Parathyroid adenoma (tissue), 2 donors: ENCODE results near the gene HIP1.
"Not testable (repeated sequence)": the region's sequence is repeated elsewhere in the genome, so short reads cannot be mapped to it uniquely, and the experiment has no call there.

Source experiments
- H2AFZ ChIP-seq: fragments of 300-600 bp; sonication (generic); one replicate; pipeline ENCODE4 v1.7.0; 2017; ENCODE audit warnings: antibody characterized with exemption, mild to moderate bottlenecking
- H3K27ac ChIP-seq: fragments of 300-600 bp; sonication (generic); one replicate; pipeline ENCODE4 v1.7.0; 2017
- H3K27me3 ChIP-seq: fragments of 300-600 bp; sonication (generic); one replicate; pipeline ENCODE4 v1.7.0; 2017; ENCODE audit warnings: low read length; ENCODE audit not compliant: control insufficient read depth, insufficient read depth
- H3K36me3 ChIP-seq: fragments of 300-600 bp; sonication (generic); one replicate; pipeline ENCODE4 v1.7.0; 2017; ENCODE audit warnings: low read length; ENCODE audit not compliant: control insufficient read depth, insufficient read depth
- H3K4me1 ChIP-seq: fragments of 300-600 bp; sonication (generic); one replicate; pipeline ENCODE4 v1.7.0; 2017; ENCODE audit warnings: control low read depth
- H3K4me2 ChIP-seq: fragments of 300-600 bp; sonication (generic); one replicate; pipeline ENCODE4 v1.7.0; 2017; ENCODE audit warnings: low read length
- H3K4me3 ChIP-seq: fragments of 300-600 bp; sonication (generic); one replicate; pipeline ENCODE4 v1.7.0; 2017; ENCODE audit warnings: low read depth, low read length
- H3K79me2 ChIP-seq: fragments of 300-600 bp; sonication (generic); one replicate; pipeline ENCODE4 v1.7.0; 2017; ENCODE audit warnings: control low read depth
- H3K9ac ChIP-seq: fragments of 300-600 bp; sonication (generic); one replicate; pipeline ENCODE4 v1.7.0; 2017; ENCODE audit warnings: mild to moderate bottlenecking
- H3K9me3 ChIP-seq: fragments of 300-600 bp; sonication (generic); one replicate; pipeline ENCODE4 v1.7.0; 2017; ENCODE audit warnings: low read length; ENCODE audit not compliant: control insufficient read depth
- TF ChIP-seq, protein P1 (sequence below): fragments of 300-600 bp; sonication (generic); IDR thresholded peaks from one replicate; pipeline ENCODE4 v1.7.0; 2017; ENCODE audit warnings: antibody characterized with exemption, mild to moderate bottlenecking
- donor health status: primary hyperparathyroidism.

Gene HIP1

GRCh38 chr7:75563171-75563570 lies 175.6 kb downstream of the HIP1 start:
- no peak overlapping the region for H2AFZ ChIP-seq
- no peak overlapping the region for H3K4me3 ChIP-seq
- no peak overlapping the region for H3K27ac ChIP-seq
- H3K27me3 ChIP-seq, result no peaks in the 10 kb centered on the region
- H3K36me3 ChIP-seq, result no peaks in the 10 kb centered on the region
- H3K9me3 ChIP-seq, result no peaks in the 10 kb centered on the region
- TF ChIP-seq, protein P1, sequence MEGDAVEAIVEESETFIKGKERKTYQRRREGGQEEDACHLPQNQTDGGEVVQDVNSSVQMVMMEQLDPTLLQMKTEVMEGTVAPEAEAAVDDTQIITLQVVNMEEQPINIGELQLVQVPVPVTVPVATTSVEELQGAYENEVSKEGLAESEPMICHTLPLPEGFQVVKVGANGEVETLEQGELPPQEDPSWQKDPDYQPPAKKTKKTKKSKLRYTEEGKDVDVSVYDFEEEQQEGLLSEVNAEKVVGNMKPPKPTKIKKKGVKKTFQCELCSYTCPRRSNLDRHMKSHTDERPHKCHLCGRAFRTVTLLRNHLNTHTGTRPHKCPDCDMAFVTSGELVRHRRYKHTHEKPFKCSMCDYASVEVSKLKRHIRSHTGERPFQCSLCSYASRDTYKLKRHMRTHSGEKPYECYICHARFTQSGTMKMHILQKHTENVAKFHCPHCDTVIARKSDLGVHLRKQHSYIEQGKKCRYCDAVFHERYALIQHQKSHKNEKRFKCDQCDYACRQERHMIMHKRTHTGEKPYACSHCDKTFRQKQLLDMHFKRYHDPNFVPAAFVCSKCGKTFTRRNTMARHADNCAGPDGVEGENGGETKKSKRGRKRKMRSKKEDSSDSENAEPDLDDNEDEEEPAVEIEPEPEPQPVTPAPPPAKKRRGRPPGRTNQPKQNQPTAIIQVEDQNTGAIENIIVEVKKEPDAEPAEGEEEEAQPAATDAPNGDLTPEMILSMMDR, result no peak
- H3K4me1 ChIP-seq, result no peaks in the 10 kb centered on the region
- no peak overlapping the region for H3K4me2 ChIP-seq
- no peak overlapping the region for H3K9ac ChIP-seq
- no peaks in the 10 kb centered on the region for H3K79me2 ChIP-seq

GRCh38 chr7:75559976-75560365 lies 178.8 kb downstream of the HIP1 start:
- TF ChIP-seq, protein P1, result no peak
- no peaks in the 10 kb centered on the region for H3K4me1 ChIP-seq
- no peak overlapping the region for H3K27ac ChIP-seq
- H3K9ac ChIP-seq, result no peak overlapping the region
- H2AFZ ChIP-seq, result peak overlapping the region; percentile 80
- H3K9me3 ChIP-seq, result no peaks in the 10 kb centered on the region
- H3K4me3 ChIP-seq, result no peak overlapping the region
- no peak overlapping the region for H3K4me2 ChIP-seq
- H3K36me3 ChIP-seq, result no peaks in the 10 kb centered on the region
- no peaks in the 10 kb centered on the region for H3K79me2 ChIP-seq
- H3K27me3 ChIP-seq, result no peaks in the 10 kb centered on the region

- Histone ChIP-seq H3K27ac (no peak overlapping the region), H3K36me3 (no peaks in the 10 kb centered on the region), H2AFZ (peak overlapping the region; percentile 80)
Measured at GRCh38 chr7:75559355-75559975, 179.3 kb downstream of the HIP1 start.

GRCh38 chr7:75556835-75557234 lies 181.9 kb downstream of the HIP1 start:
- H3K27ac ChIP-seq, H3K9me3 ChIP-seq, H3K4me1 ChIP-seq, H2AFZ ChIP-seq, H3K27me3 ChIP-seq, H3K79me2 ChIP-seq, H3K4me3 ChIP-seq, H3K4me2 ChIP-seq, H3K36me3 ChIP-seq, H3K9ac ChIP-seq: not testable (repeated sequence)

More at GRCh38 chr7:75559355-75559975, 179.3 kb downstream of the HIP1 start:
- Histone ChIP-seq H3K4me3 (no peak overlapping the region), H3K4me1 (no peaks in the 10 kb centered on the region), H3K4me2 (no peak overlapping the region), H3K27me3 (no peaks in the 10 kb centered on the region), H3K79me2 (no peaks in the 10 kb centered on the region), H3K9ac (no peak overlapping the region), H3K9me3 (no peaks in the 10 kb centered on the region)
- TF ChIP-seq, protein P1, result no peak

- no peak overlapping the region for H3K27ac ChIP-seq
- no peaks in the 10 kb centered on the region for H3K27me3 ChIP-seq
- TF ChIP-seq, protein P1, result no peak
- no peaks in the 10 kb centered on the region for H3K9me3 ChIP-seq
- no peak overlapping the region for H3K9ac ChIP-seq
- no peak overlapping the region for H2AFZ ChIP-seq
- H3K36me3 ChIP-seq, result no peaks in the 10 kb centered on the region
- no peak overlapping the region for H3K4me3 ChIP-seq
- H3K79me2 ChIP-seq, result no peaks in the 10 kb centered on the region
- no peaks in the 10 kb centered on the region for H3K4me1 ChIP-seq
- no peak overlapping the region for H3K4me2 ChIP-seq
Measured at GRCh38 chr7:75555736-75556135, 183.0 kb downstream of the HIP1 start.
